Measurements from ENCODE around the gene CSKMT. TPM values are rescaled to one million over a fixed set of nuclear protein-coding genes. Genes with fewer than 3 reads are reported as not detected.

The CSKMT gene
- polyA plus RNA-seq, 1 experiment: 6.6 TPM

Small RNA genes lying within 50 kb of the gene (small RNA-seq; reads per million reads assigned to genes)
- gene SNORA57 (ENCODE audit: insufficient read length, low read depth, low replicate concordance): not detected

Other genes with a start within 250 kb of the CSKMT start
- not detected in 2 replicates for gene SCGB1A1, start 246.3 kb upstream of the CSKMT start, polyA plus RNA-seq (2011; rRNA removed)
- 145 and 185 TPM in 2 replicates for gene AHNAK, start 118.5 kb upstream of the CSKMT start, polyA plus RNA-seq (2011; rRNA removed)
- gene EEF1G, start 91.4 kb upstream of the CSKMT start, polyA plus RNA-seq (2011; rRNA removed): 2,358 and 2,459 TPM in 2 replicates
- 6.4 and 9.9 TPM in 2 replicates for gene TUT1, start 73.8 kb upstream of the CSKMT start, polyA plus RNA-seq (2011; rRNA removed)
- gene MTA2, start 63.4 kb upstream of the CSKMT start, polyA plus RNA-seq (2011; rRNA removed): 16.4 and 17.8 TPM in 2 replicates
- 18.9 and 26.5 TPM in 2 replicates for gene EML3, start 52.5 kb upstream of the CSKMT start, polyA plus RNA-seq (2011; rRNA removed)
- 2.1 and 2.2 TPM in 2 replicates for gene ROM1, start 52.1 kb upstream of the CSKMT start, polyA plus RNA-seq (2011; rRNA removed)
- gene B3GAT3, start 43.3 kb upstream of the CSKMT start, polyA plus RNA-seq (2011; rRNA removed): 24.5 and 42.4 TPM in 2 replicates
- gene GANAB, start 18.7 kb upstream of the CSKMT start, polyA plus RNA-seq (2011; rRNA removed): 388 and 463 TPM in 2 replicates
- 6.7 and 17.3 TPM in 2 replicates for gene INTS5, start 12.0 kb upstream of the CSKMT start, polyA plus RNA-seq (2011; rRNA removed)
- gene C11orf98, start 102 bp upstream of the CSKMT start, polyA plus RNA-seq (2011; rRNA removed): 43.0 and 45.2 TPM in 2 replicates
- gene UQCC3, start 6.4 kb downstream of the CSKMT start, polyA plus RNA-seq (2011; rRNA removed): 6.9 TPM in 2 replicates
- gene LBHD1, start 7.0 kb downstream of the CSKMT start, polyA plus RNA-seq (2011; rRNA removed): 4.0 and 4.1 TPM in 2 replicates
- gene UBXN1, start 13.8 kb downstream of the CSKMT start, polyA plus RNA-seq (2011; rRNA removed): 83.7 and 86.0 TPM in 2 replicates
- 2.6 and 2.9 TPM in 2 replicates for gene LRRN4CL, start 24.2 kb downstream of the CSKMT start, polyA plus RNA-seq (2011; rRNA removed)
- gene BSCL2, start 42.1 kb downstream of the CSKMT start, polyA plus RNA-seq (2011; rRNA removed): 70.8 and 94.1 TPM in 2 replicates
- not detected in 2 replicates for gene GNG3, start 42.4 kb downstream of the CSKMT start, polyA plus RNA-seq (2011; rRNA removed)
- gene HNRNPUL2, start 62.1 kb downstream of the CSKMT start, polyA plus RNA-seq (2011; rRNA removed): 10.0 and 17.3 TPM in 2 replicates
- 31.7 and 32.6 TPM in 2 replicates for gene TTC9C, start 63.2 kb downstream of the CSKMT start, polyA plus RNA-seq (2011; rRNA removed)
- 3.5 and 3.8 TPM in 2 replicates for gene ZBTB3, start 88.8 kb downstream of the CSKMT start, polyA plus RNA-seq (2011; rRNA removed)
- gene POLR2G, start 96.3 kb downstream of the CSKMT start, polyA plus RNA-seq (2011; rRNA removed): 151 and 208 TPM in 2 replicates
- 9.1 and 17.0 TPM in 2 replicates for gene TAF6L, start 106.1 kb downstream of the CSKMT start, polyA plus RNA-seq (2011; rRNA removed)
- 76.2 and 97.1 TPM in 2 replicates for gene TMEM179B, start 122.1 kb downstream of the CSKMT start, polyA plus RNA-seq (2011; rRNA removed)
- gene TMEM223, start 126.7 kb downstream of the CSKMT start, polyA plus RNA-seq (2011; rRNA removed): 13.6 and 15.7 TPM in 2 replicates
- 37.8 and 51.0 TPM in 2 replicates for gene NXF1, start 140.1 kb downstream of the CSKMT start, polyA plus RNA-seq (2011; rRNA removed)
- gene STX5, start 166.7 kb downstream of the CSKMT start, polyA plus RNA-seq (2011; rRNA removed): 61.5 and 76.6 TPM in 2 replicates
- not detected in 2 replicates for gene TEX54, start 167.5 kb downstream of the CSKMT start, polyA plus RNA-seq (2011; rRNA removed)
- 24.4 and 37.9 TPM in 2 replicates for gene WDR74, start 174.3 kb downstream of the CSKMT start, polyA plus RNA-seq (2011; rRNA removed)
- gene SLC3A2, start 215.6 kb downstream of the CSKMT start, polyA plus RNA-seq (2011; rRNA removed): 394 and 535 TPM in 2 replicates

All from BJ (cell line).